GM21786 (cell line): ENCODE results near the gene FAM240B.

Experiments
- ATAC-seq: cut with Tn5 transposase; IDR thresholded peaks from one replicate; pipeline ENCODE4 v1.9.1; 2021; ENCODE audit not compliant: unreplicated experiment

Gene FAM240B

DNA sequence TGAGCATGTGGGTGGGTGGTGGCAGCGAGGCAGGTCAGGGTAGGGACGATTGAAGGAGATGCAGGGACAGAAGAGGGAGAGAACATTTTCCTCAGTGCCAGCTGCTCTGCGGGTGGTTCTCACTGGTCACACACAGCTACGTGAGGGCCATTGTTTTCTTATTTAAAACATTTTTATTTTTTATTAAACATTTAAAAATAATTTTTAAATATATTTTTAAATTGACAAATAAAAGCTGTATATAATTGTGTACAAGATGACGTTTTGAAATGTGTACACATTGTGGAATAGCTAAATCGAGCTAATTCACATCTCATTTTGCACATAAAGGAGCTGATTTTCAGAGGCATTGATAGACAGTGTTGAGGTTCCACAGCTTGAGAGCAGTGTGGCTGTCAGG lies 14.0 kb downstream of the FAM240B start:
- no peak for ATAC-seq

DNA sequence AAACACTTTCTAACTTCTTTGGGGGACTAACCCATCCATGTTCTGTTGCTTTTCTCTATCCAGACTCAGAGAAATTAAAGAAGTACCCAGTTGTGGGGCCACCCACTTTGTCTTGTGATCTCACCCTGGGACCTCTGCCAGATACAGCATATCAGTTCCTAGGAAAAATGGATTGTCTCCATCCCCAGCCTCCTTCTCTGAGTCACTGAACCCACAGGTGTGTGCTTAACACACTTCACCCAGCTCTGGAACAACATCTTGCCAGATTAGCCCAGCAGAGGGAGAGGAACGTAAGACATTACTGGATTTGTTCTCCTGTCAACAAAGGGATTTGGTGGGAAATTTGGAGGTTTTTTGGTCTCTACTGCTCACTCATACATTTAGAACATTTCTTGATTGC lies 19.2 kb downstream of the FAM240B start:
- ATAC-seq: no peak

DNA sequence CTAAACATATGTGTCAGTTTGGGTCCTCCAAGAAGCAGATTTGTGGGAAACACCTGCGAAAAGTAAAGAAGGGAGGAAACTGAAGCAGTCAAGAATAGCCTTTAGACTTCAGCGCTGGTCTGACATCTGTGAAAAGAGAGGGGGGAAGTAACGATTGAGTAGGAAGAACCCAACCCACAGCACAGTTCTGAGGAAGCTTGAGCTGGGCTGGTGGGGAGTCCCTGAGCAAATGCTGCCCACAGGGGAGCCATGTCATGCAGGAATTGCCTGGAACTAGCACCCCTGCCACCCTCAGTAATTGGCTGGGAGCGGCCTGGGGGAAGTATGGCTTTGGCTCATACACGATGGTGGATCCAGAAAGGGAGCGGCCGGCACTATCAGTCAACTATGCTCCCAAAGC lies 20.6 kb downstream of the FAM240B start:
- no peak for ATAC-seq

DNA sequence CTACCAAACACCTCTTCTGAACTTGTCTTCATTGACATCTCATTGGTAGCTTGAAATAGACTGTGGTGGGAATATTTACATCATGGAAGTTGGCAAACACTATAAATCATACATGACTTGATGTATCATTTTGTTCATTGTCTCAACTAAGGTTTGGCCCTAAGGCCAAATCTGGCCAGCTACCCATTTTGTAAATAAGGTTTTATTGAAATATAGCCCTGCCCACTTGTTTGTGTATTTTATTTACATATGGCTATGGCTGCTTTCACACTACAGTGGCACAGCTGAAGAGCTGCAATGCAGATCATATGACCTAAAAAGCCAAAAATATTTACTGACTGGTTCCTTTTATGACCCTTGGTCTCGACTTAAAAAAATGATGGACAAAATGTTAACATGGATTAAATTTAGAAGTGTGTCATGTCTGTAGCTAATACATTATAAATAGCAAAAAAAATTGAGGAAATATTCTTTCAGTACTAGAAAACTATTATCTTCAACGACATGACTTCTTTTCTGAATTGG lies 22.1 kb downstream of the FAM240B start:
- no peak for ATAC-seq

DNA sequence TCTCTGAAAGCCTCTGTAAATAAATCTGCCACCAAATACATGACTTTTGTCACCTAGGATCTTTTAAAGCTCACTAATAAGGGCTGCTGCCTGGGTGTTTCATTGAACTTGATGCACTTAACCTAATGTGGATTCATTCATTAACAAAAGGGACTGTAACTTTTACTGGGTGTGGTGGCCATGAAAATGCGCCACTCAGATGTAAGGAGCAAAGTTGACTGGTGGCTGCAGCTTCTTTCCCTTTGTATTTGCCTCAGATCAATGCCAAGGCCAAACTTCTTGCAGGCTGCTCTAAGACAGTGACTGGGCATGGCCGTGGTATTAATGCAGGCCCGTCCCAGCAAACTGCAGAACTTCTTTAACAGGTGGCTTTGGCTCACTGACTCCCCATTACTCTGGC lies 22.9 kb downstream of the FAM240B start:
- ATAC-seq: no peak

DNA sequence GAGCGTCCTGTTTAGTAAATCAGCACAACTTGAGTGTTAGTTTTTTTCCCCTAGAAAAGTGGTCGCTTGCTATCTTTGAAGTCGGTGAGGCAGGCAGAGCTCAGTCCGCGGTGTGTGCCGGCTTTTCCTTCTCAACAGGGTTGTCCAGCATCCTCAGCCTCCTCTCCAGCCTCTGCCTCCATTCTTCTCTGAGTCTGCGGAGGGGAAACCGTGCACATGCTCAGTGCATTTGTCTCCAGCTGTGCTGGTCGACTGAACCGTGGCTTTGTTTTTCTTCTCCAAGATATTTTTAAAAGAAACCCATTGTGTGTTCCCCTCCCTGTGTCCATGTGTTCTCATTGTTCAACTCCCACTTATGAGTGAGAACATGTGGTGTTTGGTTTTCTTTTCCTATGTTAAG lies 25.3 kb downstream of the FAM240B start:
- ATAC-seq: no peak

DNA sequence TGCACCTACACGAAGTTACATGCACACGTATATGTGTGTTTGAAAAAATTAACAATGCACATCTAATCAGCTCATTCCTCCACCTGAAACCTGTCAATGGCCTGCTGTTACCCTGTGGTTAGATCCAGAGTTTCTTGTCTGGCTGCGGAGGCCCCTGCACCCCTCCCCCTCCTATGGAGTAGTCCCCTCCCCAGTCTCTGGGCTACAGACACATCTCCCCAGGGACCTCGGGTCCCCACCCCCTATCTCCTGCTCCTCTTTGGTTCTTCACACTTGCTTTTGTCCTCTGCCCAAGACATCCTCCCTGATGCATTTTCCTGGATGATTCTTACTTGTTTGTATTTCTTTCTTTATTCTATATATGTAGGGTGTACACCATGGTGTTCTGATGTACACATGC lies 27.2 kb downstream of the FAM240B start:
- ATAC-seq: no peak

DNA sequence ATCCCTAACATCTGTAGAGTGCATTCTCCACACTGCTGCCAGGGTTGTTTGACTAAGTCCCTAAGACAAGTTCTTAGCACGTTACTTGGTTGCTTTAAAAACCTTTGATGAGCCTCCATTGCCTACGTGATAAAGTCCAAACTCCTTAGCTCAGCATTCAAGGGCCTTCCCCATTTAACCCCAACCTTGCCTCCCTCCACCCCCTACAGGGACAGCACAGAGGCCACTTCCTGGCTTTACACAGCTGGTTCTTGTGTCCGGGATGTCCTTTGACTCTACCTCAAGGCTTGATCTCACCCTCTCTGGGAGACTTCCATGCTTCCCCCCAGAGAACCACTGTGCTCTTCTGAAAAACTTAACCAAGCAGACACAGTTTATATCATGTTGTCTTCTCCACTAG lies 29.4 kb downstream of the FAM240B start:
- ATAC-seq: no peak

DNA sequence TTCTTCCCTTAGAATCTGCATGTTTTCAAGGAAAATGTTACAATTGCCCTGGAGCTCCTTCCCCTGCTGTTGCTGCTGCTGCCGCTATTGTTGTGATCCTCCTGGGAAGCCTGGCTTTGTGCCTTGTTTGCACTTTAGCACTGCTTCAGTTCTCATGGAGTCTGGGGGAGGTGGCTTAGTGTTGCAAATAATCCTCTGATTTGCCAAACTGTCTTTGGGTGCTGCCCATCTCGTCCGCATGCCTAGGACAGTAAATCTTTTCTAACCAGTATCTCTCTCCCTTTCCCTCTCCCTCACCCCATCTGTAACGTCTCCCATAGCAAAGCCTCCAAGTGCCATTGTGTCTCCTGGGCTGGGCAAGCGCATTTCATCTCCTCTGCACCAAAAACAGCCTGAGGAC lies 30.3 kb downstream of the FAM240B start:
- no peak for ATAC-seq

DNA sequence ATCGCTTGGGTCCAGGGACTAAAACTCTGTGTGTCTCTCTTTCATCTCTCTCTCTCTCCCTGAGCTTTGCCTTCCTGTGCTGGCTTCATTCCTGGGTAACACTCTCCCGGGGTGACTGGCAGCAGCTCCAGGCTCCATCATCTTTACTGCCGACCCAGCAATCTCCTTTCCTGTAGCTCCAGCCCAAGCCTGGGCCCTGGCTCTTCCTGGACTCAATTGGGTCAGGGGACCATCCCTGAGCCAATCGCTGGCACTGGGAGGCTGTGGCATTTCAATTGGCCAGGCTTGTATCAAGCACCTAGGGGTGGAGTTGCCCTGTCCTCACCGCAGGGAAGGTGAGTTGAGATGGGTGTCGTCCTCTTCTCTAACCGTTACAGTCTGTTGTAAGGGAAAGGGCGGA lies 31.9 kb downstream of the FAM240B start:
- ATAC-seq: no peak

DNA sequence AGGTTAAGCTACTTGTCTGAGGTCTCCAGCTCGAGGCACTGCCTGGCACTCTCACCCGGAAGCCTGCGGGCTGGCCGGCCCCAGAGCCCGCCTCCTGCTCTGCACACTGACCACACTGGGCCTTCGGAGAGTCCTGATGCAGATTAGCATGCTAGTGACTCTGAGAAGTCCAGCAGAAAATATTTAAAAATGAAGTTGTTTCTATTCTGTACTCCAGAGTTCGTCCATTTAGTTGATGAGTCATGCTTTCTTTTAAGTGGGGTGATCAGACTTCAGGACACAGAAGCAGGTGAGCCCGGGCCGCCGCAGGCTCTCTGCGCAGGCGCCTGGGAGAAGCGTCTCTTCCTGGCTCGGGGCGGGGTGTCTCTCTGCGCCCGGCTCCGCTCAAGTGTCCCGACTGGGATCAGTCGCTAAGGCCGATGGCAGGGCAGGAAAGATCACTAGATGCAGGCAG lies 32.5 kb downstream of the FAM240B start:
- no peak for ATAC-seq

DNA sequence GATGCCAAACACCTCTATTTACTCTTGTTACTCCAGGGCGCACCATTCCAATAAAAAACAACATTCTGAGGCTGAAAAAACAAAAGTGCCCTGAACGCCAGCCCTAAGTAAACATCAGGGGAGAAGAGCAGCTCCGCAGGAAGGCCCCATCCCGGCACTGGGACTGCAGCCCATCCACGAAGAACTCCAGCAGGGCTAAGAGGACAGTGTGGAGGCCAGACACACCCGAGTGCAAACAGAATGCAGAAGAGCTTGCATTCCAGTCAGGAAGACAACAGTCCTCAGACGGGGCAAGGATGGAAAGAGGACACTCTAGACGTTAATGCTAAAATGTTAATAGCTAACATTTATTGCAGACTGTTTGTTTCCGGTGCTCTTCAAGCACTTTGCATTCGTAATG lies 33.0 kb downstream of the FAM240B start:
- no peak for ATAC-seq

DNA sequence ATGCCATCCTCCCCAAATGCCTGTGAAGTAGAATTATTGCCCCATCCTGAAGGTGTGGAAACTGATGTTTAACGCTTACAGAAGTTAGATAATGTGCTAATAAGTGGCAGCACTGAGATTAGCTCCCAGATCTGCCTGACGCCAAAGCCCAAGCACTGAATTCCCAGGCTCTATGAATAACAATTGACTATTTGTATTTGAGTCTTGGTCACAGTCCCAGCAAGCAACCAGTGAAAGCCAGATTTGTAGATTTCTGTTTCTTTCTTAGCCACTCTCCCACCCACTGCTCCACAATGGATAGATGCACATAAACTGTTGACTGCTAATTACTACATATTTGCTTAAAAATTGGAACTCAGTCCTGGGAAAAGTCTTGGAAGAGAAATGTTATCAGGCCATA lies 34.4 kb downstream of the FAM240B start:
- ATAC-seq: no peak

DNA sequence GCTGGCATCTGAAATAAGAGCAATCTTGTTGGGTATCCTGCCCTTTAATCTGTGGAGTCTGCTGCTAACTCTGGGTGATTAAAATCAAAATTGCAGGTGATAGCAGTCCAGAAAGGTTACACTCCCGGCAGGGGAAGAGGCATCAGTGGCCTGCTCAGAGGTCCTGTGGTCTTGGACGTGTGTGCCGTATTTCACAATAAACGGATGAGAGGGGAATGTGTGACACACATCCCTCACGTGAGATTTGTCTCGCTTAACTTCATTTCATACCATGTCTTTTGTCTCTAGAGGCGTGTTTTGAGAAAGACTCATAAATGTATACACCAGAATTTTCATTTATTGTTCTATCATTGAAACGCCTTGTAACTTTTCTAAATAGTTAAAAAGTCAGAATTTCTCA lies 36.6 kb downstream of the FAM240B start:
- ATAC-seq: no peak

DNA sequence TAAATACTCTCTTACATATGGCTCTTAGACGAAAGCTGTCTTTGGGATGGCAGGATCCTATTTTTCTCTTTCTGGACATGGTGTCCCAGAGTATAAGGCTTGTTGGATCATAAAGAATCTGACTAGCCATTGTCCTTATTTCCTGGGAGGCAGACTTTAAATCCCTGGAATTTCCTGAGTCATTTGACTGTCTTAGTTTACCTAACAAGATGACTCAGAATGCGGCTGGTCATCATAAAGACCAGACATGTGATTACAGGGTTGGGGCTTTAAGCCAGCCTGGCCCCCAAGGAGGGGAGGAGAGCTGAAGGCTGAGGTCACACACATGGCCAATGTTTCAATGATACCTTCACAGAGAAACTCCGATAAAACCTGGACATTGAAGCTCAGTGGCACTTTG lies 37.2 kb downstream of the FAM240B start:
- ATAC-seq: no peak

DNA sequence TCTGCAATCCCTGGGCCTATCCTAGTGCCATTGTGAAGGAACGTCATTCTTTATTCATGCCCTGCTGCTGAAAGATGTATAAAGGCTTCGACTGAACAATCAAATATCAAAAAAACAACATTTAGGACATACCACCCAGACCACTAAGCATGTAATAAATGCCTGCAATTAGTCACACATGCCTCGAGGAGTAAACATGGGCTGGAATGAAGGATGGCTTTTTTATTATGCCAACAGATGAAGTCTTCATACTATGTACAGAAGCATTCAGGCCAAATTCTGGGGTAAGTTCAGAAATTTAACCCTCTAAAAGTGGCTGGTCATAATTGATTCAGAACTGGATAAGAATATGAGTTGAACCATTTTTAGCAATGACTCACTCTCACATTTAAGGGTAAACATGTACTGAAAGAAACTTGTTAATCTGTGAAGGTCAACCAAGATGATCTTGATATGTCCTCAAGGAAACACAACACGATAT lies 38.1 kb downstream of the FAM240B start:
- ATAC-seq: no peak

DNA sequence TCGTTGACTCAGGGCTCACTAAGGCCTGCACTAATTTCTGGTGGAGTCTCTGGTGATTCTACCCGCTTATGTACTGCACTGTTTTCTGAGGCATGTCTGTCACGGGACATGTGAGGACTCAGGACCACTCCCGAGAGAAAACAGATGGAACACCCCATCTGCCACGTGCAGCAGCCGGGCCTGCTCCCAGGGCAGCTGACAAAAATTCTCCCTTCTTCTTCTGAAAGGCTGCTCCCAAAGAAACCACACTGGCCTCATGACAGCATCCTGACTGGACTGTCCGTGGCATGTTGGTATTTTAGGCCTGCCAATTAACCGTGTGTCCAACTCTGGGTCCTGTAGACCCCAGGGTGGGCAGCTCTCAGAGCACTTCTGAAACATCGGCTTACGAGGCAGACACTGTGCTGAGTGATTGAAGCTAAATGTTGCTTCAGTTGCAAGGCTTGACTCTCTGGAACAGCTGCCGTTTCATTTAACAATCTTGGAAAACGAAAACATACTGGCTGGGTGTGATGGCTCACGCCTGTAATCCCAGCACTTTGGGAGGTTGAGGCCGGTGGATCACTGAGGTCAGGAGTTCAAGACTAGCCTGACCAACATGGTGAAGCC lies 39.0 kb downstream of the FAM240B start:
- ATAC-seq: no peak

DNA sequence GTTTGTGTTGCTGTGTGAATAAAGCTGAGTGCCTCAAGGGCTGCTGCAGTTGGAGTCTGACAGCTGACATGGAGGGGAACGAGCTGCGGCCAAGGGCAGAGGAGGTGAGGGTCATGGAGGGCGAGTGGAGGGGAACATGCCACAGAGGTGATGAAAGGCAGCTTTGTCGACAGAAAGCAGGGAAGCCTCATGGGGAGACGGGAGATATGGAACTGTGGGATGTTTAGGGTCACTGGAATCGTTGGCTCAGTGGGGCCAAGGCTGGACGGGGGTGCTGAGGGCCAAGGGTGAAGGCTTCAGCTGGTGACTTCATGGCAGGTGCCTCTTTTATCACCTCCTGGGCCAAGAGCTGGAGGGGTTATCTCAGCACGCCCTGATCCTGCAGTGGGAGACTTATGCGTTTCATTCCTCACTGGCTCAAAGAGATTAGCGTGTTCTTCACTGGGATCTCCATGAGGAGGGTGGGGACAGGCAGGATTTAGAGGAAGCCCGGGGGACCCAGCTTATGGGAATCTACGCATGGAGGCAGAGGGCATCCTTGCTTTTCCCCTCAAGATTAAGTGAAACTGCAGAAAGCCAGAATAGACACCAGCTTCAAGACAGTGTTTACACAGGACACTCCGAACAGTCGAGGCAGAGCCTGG lies 42.2 kb downstream of the FAM240B start:
- ATAC-seq: no peak

DNA sequence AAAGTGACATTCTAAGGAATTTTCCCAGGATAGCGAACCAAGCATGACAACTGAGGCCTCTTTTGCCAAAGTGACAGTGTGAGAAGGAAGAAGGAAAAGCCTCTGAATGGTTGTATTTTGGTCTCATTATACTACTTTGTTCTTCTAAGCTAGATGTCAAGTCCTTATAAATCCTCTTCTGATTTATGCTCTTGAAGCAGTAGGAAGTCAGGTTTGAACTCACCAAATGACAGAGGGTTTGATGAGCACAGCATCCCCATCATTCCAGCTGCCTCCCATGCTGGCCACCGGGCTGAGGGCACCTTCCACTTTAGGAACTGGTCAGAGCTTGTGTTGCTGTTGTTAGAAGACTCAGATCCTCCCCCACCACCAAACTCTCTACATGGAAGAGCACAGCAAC lies 44.1 kb downstream of the FAM240B start:
- ATAC-seq: no peak

DNA sequence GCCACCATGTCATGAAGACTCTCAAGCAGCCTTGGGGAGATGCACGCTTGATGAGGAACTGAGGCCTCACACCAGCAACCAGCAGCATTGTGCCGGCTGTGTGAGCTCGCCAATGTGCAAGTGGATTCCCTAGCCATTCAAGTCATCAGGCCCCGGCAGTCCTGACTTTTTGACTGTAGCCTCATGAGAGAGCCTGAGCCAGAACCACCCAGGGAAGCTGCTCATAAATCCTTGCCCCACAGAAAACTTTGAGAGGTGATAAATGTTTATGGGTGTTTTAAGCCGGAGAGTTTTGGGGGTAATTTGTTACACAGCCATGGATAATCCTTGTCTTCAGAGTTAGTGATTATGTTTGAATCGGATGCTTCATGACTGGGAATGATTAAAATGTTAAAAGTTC lies 44.7 kb downstream of the FAM240B start:
- no peak for ATAC-seq

DNA sequence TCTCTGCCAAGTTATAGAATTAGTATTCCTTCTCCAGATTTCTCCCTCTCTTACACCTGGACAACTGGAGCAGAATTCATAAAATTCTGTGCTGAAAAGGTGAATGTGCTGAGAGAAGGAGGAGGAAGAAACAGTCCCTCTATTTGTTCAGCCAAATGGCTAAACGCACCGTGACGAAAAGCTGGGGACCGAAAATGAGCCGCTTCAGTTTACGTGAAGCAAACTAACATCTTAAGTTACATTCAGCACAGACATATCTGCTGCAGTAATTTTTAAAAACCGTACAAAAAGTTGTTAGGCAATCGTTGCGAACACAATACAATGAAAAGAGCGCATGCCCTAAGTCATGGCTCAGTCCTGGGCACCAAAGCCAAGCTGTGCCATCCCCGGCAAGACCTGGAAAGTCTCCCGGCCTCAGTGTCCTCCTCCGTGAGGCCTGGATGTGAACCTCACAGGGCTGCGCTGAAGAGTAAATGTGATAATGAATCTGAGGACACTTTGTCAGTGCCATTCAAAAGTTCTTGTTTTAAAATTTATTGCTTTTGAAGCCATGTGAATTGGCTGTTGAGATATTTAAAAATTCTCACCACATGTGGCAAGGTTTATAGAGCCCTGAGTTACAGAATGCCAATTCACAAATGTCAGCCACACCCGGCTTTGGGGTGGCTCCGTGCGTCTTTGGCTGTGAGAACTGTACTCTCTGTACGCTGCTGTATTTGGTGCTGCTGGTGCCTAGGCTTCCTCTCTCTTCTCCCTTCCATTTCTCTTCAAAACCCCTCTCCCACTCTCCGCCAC lies 46.3 kb downstream of the FAM240B start:
- no peak for ATAC-seq

DNA sequence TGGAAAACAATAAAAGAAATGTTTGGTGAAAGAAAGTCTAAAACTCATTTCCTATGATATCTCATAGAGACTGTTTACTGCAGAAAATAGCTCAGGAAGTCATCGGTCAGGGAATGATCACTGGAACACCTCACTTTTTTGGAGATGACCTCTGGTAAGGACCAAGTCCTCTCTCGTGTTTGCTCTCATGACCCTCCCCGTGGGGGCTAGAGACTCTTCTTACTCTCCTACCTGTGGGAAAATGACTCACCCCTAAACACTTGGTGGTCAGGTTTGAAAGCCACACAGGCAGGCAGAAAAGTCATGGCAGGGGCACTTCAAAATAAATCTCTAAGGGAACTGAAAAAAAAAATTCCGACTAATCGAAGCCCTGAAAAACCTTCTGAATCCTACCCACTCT lies 48.2 kb downstream of the FAM240B start:
- ATAC-seq: no peak
